Activated naive CD4-positive, alpha-beta T cell treated with anti-CD3 and anti-CD28 coated beads, Interleukin-2, amount 10 ng/mL, durations not matched to agents 5 hours and 36 hours (primary cell): ENCODE results near the gene ATG16L1. TPM values are rescaled to one million over a fixed set of nuclear protein-coding genes. Genes with fewer than 3 reads are reported as not detected.

Source experiments
- total RNA-seq, 2 experiments: library from RNA; stranded (reverse); gene quantifications; one replicate each; pipeline ENCODE4 v1.2.3, GENCODE V29; 2021

ATG16L1 gene
- 10 to 100 TPM; 48.1 TPM for total RNA-seq

GRCh38 chr2:233251306-233252116 is at the start of gene ATG16L1:
ATG16L1 (plus strand) TSS chr2:233251673; CDS start chr2:233251828, 155 bp downstream.

DNA sequence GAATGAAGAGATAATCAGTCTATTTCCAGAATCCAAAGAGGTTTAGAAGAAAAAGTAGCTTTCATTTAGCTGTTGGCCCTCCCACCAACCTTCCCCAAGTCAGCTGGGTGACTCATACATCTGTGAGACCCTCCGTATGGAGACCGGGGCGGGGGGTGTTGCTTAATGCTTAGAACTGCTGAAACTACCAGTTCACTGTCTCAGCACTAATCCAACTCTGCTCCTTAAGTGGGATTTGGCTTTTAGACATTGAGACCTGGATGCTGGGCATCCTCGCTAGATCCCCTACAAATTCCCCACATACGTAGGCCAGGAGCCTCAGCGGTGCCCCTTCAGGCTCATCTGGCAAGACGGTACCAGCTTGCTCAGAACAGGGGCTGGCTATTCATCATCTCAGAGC is 56.1 kb downstream of the ATG16L1 start, which contains the start of gene SAG:
Gene SAG (plus strand): TSS at position 252 of the 400 bp plus-strand sequence. CDS start 1,374 bp downstream, outside the sequence.

Other genes starting within 250 kb of the ATG16L1 start
- gene NGEF, start 238.4 kb upstream of the ATG16L1 start, total RNA-seq, result under 1 TPM; 0.12 to 0.18 TPM
- not detected for gene NEU2, start 219.0 kb upstream of the ATG16L1 start, total RNA-seq
- gene INPP5D, start 191.3 kb upstream of the ATG16L1 start, total RNA-seq, result 100 to 1,000 TPM; 115 to 121 TPM
- under 1 TPM; 0.10 to 0.55 TPM for gene SAG, start 56.1 kb downstream of the ATG16L1 start, total RNA-seq
- gene DGKD, start 102.8 kb downstream of the ATG16L1 start, total RNA-seq, result 100 to 1,000 TPM; 144 to 148 TPM